Stimulated activated naive CD8-positive, alpha-beta T cell treated with anti-CD3 and anti-CD28 coated beads, Interleukin-15, Interleukin-2, amounts not matched to agents 100 U/mL and 50 U/mL, for 24 hours (primary cell): ENCODE measurements around the gene ENAH.

Source experiments
- ATAC-seq: fragments of 150-1000 bp; cut with Tn5 transposase; one replicate; pipeline ENCODE4 v1.10.0; 2021
- DNase-seq: peaks from one replicate; pipeline ENCODE4 v3.0.0; 2021

Gene ENAH

GRCh38 chr1:225556694-225557093, 96.2 kb downstream of the ENAH start:
- no peak for DNase-seq
- ATAC-seq, result no peak

- ATAC-seq (no peak), DNase-seq (no peak)
Observed at GRCh38 chr1:225555821-225556220, 97.1 kb downstream of the ENAH start.

GRCh38 chr1:225554216-225554812, 98.6 kb downstream of the ENAH start:
- DNase-seq (no peak), ATAC-seq (no peak)

GRCh38 chr1:225549821-225550220, 103.1 kb downstream of the ENAH start:
- ATAC-seq (no peak), DNase-seq (no peak)

GRCh38 chr1:225548140-225548857, 104.6 kb downstream of the ENAH start:
- DNase-seq (no peak), ATAC-seq (no peak)

- DNase-seq (no peak), ATAC-seq (no peak)
Observed at GRCh38 chr1:225545649-225546048, 107.3 kb downstream of the ENAH start.

GRCh38 chr1:225544924-225545323, 108.0 kb downstream of the ENAH start:
- ATAC-seq, result no peak
- no peak for DNase-seq

- no peak for ATAC-seq
- DNase-seq, result no peak
Observed at GRCh38 chr1:225544263-225544662, 108.7 kb downstream of the ENAH start.

GRCh38 chr1:225543350-225543749, 109.6 kb downstream of the ENAH start:
- ATAC-seq (no peak), DNase-seq (no peak)

GRCh38 chr1:225541383-225541782, 111.5 kb downstream of the ENAH start:
- DNase-seq (no peak), ATAC-seq (no peak)

GRCh38 chr1:225539575-225539974, 113.3 kb downstream of the ENAH start:
- ATAC-seq (no peak), DNase-seq (no peak)

GRCh38 chr1:225539069-225539468, 113.9 kb downstream of the ENAH start:
- DNase-seq, result no peak
- no peak for ATAC-seq

- ATAC-seq, result no peak
- no peak for DNase-seq
Observed at GRCh38 chr1:225537554-225538251, 115.2 kb downstream of the ENAH start.

- ATAC-seq, result no peak
- DNase-seq, result no peak
Observed at GRCh38 chr1:225535280-225535679, 117.6 kb downstream of the ENAH start.

- no peak for ATAC-seq
- no peak for DNase-seq
Observed at GRCh38 chr1:225534772-225535171, 118.2 kb downstream of the ENAH start.

- ATAC-seq (no peak), DNase-seq (no peak)
Observed at GRCh38 chr1:225534135-225534534, 118.8 kb downstream of the ENAH start.

GRCh38 chr1:225533238-225533637, 119.7 kb downstream of the ENAH start:
- DNase-seq (no peak), ATAC-seq (no peak)

GRCh38 chr1:225532240-225532944, 120.5 kb downstream of the ENAH start:
- ATAC-seq (no peak), DNase-seq (no peak)

- ATAC-seq, result no peak
- DNase-seq, result no peak
Observed at GRCh38 chr1:225529726-225530125, 123.2 kb downstream of the ENAH start.

- DNase-seq (no peak), ATAC-seq (no peak)
Observed at GRCh38 chr1:225527575-225527974, 125.3 kb downstream of the ENAH start.

- no peak for ATAC-seq
- no peak for DNase-seq
Observed at GRCh38 chr1:225526878-225527277, 126.0 kb downstream of the ENAH start.

GRCh38 chr1:225525377-225525776, 127.5 kb downstream of the ENAH start:
- no peak for DNase-seq
- no peak for ATAC-seq

GRCh38 chr1:225524570-225524969, 128.4 kb downstream of the ENAH start:
- DNase-seq (no peak), ATAC-seq (no peak)
